HG02571 (cell line): ENCODE data around the gene TBX4.
A peak's percentile ranks its signal among the peaks of the same experiment; 100 is the strongest.

ENCODE experiments used
- ATAC-seq: cut with Tn5 transposase; IDR thresholded peaks from one replicate; pipeline ENCODE4 v1.9.1; 2021; ENCODE audit warnings: mild to moderate bottlenecking, moderate library complexity; ENCODE audit not compliant: unreplicated experiment

Gene TBX4

DNA sequence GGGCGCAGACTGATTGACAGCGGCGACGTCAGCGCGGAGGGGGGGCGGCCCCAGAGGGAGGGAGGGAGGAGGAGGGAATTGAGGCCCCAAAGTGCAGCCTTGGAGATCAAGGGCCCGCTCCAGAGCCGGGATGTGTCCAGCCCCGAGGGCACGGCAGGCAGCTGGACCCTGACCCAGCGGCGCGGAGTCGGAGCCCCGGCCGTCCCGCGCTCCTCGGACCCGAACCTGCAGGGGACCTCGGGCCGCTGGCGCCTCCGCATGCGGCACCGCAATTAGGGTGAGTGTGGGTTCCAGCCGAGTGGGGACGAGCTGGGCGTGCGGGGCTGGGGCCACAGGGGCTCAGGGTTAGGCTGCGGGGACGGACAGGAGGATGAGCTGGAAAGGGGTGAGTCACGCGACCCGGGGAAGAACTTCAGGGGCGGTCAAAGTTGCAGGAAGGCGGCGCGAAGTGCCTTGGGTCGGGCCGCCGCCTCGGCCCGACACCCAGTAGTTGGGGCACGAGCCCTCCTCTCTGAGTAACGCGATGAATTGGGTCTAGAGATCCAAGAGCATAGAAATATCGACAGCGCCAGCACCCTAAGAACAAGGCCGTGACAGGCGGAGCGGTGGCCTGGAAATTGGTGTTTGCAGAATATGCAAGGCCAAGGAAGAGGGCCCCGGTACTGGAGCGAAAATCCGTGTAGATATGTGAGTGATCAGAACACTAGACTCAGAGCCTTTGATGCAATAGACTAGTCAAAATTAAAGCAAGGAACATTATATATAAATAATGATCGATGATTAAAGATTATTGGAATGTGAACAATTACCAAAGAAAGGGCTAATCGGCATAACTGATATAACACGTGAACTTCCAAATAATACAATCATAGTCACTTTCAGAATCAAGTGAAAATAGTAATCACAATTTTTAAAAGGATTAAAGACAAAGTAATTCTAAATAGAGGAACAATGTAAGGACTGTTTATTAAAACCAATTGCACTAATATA is at the start of gene TBX4:
Gene TBX4, plus strand, starts transcription at position 122 of the 990 bp plus-strand sequence. CDS start 4,069 bp downstream, outside the sequence.
- ATAC-seq: no peak

DNA sequence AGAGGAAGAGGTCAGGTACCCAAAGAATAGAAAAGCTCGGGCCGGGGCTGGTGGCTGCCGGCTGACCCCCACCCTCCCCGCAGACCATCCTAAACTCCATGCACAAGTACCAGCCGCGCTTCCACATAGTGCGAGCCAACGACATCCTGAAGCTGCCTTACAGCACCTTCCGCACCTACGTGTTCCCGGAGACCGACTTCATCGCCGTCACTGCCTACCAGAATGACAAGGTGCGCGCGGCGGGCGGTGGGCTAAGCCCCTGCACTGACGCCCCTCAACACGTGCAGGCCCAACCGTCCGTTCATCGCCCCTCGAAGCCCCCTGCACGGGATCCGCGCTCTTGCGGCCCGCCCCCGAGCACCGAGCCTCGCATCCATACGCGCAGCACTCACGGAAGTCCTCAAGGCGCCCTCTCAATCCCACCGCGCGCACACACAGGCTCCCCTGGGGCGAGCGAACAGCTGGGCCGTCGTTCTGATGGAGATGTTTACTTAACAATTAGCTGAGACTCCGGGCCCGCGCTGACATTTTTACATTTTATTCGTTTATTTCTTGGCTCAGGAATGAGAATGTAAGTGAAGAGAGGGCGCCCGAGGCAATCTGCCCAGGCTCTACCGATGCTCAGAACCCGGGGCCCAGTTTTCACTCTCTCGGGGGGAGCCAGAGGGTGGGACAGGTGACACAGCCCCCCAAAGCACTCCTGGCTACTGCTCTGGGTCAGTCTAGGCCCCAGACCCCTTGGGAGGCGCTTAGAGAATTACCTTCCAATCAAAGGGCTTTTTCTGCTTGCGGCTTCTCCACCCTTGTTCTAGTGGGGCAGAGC is 49.0 kb upstream of the TBX4 start:
- no peak for ATAC-seq

DNA sequence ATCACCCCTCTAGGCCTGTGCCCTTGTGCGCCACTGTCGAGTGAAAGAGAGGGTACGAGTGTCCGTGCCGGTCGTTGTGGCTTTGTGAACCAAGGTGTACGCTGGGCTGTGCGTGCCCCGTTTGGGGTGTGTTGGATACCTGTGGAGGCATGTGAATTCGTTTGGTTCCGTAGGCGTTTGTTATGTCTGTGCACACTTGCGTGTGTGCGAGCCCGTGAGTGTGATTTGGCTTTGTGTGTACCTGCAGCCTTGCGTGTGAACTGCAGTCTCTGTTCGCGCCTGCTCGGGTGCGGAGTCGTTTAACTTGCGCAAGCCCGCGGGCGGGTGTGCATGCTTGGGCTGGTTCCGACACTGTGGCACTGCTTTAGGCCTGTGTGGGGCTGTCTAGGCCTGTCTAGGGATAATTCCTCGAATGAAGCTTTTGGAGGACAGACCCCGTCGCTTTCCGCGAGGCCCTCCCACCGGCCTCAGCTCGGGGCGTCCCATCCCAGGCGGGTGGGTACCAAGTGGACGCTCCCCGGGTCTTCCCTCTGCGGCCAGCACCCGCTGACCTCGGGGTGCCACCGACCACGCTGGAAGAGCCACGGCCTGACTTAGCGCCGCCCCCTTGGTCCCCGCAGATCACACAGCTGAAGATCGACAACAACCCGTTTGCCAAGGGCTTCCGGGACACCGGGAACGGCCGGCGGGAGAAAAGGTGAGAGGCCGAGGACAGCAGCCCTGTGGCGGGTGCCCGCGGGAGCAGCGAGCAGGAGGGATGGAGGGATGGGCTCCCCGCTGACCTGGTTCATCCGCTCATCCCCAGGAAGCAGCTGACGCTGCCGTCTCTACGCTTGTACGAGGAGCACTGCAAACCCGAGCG is 48.2 kb upstream of the TBX4 start:
- ATAC-seq: no peak

DNA sequence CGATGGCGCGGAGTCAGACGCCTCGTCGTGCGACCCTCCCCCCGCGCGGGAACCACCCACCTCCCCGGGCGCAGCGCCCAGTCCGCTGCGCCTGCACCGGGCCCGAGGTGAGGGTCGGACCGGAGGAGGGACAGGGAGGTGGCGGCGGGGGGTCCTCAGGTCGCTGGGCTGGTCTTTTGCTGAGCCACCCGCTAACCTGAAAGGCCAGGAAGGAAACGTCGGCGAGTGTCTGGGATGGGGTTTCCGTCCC is 47.6 kb upstream of the TBX4 start:
- ATAC-seq: no peak

DNA sequence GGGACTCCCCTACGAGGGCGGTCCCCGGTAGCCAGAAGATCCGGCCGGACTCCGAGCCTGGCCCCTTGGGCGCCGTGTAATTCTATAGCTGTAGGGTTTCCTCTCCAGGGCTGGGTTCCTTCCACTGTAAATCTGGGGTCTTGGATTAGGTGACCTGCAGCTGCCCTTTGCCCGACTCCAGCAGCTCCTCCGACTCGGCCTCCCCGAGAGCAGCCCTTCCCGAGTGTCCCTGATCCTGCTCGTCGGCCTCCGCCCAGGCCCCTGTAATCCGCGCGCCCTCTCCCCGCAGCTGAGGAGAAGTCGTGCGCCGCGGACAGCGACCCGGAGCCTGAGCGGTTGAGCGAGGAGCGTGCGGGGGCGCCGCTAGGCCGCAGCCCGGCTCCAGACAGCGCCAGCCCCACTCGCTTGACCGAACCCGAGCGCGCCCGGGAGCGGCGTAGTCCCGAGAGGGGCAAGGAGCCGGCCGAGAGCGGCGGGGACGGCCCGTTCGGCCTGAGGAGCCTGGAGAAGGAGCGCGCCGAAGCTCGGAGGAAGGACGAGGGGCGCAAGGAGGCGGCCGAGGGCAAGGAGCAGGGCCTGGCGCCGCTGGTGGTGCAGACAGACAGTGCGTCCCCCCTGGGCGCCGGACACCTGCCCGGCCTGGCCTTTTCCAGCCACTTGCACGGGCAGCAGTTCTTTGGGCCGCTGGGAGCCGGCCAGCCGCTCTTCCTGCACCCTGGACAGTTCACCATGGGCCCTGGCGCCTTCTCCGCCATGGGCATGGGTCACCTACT is 47.1 kb upstream of the TBX4 start:
- no peak for ATAC-seq

DNA sequence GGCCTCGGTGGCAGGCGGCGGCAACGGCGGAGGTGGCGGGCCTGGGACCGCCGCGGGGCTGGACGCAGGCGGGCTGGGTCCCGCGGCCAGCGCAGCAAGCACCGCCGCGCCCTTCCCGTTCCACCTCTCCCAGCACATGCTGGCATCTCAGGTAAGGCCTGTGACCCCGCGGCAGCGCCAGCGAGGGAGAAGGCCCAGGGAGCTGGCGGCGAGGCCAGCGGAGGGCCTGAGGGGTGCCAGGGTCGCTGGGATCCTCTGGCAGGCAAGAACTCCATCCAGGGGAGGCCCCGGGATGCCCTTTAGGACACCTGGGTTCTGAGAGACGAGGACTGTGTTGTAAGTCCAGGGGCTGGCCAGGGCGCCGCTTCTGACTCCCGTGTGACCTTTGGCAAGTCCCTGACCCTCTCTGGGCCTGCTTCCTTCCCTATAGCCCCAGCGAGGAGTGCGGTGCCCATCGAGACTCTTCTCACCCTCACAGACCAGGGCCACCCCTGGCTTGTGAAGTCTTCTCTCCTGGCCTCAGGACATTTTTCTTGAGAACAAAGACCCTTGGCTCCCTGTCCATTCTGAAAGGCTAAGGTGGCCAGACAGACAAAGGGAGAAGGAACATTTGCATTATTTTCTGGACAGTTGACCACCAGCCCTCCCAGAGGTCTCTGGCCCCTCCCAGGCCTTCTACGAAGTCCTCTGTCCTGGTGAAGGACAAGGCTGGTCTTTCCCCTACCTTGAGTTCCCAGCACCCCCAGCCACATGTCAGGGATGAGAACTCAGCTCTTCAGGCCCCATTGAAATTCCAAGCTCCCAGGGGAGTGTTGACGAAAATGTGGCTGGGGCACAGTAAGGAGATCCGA is 46.3 kb upstream of the TBX4 start:
- no peak for ATAC-seq

DNA sequence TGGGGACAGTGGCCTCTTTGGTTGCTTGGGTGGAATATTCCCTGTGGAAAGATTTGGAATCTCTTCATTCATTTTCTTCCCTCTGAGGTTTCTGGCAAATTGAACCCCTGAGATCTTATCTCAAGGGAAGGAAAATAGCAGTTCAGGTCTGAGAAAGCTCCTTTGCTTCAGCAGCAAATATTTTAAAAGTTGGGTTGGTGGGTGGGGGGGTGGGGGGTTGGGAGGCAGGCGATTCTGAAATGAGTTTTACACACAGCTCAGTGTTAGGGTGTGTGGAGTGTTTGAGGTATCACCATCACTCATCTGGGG is 45.7 kb upstream of the TBX4 start:
- ATAC-seq: no peak

DNA sequence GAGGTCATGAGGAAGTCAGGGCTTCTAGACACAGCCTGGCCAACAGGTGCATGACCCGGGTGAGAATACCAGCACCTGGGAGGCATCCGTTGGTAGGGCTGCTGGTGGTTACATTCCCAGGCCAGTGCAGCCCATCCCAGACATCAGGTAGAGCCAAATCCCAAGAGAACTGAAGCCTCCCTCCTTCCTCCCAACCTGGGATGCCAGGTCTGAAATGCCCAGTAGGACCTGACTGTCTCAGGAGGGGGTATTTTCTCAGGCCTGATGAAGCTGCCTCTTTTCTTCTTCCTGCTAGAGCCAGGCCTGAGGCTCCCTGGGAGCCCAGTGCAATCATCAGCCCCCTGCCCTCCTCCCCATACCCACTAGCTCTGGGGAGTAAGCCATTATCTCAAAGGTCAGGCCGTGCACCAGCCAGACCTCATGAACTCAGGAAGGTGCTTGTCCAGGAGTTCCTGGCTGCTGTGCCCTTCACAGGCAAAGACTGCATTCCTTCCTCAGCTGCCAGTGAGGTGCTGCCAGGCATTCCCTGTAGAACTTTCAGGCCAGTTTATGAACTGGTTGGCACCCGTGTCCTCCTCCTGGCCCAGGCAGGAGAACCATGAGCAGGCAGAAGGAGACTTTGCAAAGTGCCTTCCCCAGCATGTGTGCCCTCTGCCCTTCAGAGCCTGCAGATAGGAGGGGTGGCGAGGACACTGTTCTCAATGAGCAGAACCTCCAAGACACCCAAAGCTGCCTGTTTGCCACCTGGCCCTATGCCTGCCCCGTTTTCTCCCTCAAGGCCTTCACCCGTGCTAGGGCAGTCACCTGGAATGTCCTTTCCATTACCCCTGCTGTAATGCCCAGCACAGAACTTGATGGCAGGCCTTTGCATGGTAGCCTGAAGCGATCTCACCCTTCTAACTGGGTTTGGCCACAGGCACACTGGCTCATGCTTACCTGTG is 45.0 kb upstream of the TBX4 start:
- no peak for ATAC-seq

DNA sequence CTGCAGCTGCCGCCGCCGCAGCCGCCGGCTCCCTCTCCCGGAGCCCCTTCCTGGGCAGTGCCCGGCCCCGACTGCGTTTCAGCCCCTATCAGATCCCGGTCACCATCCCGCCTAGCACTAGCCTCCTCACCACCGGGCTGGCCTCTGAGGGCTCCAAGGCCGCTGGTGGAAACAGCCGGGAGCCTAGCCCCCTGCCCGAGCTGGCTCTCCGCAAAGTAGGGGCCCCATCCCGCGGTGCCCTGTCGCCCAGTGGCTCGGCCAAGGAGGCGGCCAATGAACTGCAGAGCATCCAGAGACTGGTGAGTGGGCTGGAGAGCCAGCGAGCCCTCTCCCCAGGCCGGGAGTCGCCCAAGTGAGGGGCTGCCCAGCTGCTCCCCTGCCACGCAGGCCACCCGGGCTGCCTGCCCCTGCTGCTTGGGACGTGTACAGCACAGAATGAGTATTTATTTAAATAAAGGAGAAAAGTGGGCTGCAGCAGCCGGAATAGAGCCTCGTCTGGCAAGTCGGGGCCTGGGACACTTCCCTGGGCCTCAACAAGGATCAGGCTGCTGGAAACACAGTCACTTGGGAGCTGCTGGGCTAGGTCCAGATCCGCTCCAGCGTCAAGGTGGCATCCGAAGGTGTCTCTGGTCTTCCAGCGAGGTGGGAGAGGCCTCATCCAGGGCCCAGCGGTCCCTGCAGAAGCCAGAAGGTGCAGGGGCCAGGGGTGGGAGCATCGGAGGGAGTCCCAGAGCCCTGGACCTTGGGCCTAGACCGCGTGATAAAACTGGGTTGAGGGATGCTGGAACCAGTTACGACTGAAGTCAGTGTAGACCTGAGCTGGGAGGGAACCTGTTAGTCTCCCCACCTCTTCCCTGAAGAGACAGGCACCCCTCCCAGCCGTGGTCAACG is 43.8 kb upstream of the TBX4 start:
- ATAC-seq: no peak

DNA sequence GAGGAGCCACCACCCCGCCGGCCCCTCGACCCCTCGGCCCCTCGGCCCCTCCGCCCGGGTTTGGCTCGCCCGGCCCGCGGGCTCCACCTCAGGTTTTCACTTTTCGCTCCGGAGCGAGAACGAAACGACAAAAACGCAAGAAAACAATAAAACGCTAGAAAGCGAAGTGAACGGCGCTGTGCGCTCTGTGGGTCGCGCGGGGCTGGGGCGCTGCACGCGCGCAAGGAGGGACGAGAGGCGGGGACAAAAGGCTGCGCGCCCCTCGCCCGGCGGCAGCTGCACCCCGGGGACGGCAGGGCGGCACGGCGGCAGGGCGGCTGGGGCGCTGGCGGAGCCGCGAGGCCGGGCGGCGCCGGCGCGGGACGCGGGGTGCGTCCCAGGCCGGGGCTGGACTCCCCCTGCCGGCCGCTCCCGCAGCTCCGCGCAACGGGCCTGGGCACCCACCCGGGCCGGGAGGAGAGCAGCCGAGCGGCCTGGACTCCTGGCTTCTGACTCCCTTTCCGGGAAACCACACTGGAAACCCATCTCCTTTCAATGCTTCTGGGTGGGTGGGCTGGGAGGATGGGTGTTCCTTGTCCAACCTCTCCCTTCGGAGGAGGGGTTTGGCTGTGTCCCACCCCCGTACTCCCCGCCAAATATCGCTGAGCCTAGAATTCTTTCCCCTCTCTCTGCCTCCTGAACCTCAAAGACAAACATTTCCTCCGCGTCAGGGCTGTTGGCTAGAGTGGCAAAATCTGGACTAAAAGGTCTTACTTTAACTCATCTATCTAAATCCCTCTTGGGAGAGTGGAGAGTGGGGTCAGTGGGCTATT is 42.7 kb upstream of the TBX4 start:
- no peak for ATAC-seq

DNA sequence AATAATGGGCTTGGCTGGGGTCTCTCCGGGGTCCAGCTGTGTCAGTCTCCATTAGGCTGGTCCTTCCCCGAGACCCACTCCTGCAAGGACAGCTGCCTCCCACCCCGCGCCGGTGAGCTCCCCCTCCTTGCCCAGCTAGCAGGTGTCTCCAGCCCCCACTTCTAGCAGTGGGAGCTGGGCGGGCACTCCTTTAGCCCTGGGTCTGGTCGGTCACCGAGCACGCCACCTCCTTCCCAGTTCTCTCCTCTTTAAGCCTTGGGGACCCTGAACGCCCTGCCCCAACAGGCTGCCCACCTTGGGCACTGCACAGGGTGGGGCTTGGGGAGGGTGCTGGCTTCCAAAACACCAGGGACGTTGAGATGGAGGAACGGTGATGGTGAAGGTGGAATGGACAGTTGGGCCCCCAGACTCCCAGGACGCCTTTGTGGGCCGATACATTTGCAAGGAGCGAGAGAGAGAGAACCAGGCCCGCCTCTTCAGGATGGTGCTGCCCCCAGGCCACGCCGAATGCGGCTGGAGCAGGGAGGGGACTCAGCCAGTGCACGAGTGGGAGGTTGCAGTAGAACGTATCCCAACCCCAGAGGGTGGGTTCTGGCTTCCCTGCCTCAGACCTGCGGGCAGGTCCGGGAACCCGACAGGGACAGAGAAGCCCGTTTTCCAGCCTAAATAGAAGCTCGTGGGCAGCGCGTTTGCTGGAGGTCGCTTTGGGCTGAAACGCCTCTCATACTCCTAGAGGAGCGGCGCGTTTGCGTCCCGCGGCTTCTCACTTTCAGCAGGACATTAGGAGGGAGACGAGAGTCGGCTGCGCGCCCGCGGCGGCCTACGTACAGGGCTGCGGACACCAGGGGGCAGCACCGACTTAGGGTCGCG is 41.8 kb upstream of the TBX4 start:
- no peak for ATAC-seq

DNA sequence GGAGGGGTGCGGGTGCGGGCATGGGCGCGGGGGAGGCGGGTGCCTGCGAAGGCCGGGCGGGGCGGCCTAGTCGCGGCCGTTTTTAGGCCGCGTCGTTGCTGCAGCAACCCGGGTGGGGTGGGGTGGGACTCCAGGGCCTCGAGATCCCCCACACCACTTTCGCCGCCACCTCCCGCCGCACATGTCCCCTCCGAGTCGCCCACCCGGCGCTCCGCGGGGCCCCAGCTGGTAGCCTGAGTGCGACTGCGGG is 41.3 kb upstream of the TBX4 start:
- no peak for ATAC-seq

DNA sequence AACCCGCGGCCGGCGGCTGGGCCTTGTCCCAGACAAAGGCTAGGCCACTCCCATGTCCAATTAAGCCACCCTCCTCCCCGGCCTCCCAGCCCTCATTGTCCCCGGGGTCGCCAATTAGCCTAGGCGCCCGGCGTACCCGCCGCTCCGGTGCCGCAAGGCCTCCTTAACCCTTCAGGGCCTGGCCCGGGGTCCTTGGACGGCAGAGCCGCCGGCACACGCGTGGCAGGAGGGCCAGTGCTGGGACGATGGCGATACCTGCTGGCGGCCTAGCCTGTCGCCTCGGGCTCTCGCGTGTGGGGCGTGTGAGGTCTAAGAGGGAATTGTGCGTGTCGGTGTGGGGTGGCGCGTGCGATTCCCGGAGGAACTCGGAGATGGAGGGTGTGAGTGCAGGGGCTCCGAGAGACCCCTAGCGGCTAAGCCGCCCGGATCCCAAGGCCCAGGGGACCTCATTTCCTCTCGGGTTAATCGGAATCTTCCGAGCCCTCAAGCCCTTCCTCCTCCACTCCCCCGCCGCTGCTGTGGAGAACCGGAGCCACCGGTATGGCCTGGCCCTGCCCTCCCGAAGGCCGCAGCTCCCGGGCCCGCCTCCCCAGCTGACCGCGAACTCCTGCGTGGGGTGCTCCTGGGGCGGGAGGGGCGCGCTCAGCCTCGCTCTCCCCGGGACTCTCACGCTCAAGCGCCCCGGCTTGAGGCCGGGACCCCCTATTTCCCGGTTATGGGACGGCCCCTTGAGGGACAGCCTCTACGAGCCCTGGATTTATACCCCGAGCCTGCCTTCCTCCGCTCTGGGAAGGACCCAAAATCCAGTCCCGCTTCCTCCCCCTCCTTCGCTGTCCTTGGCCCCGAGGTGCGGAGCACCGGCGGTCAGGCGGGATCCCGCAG is 40.7 kb upstream of the TBX4 start:
- peak; percentile 11 for ATAC-seq

DNA sequence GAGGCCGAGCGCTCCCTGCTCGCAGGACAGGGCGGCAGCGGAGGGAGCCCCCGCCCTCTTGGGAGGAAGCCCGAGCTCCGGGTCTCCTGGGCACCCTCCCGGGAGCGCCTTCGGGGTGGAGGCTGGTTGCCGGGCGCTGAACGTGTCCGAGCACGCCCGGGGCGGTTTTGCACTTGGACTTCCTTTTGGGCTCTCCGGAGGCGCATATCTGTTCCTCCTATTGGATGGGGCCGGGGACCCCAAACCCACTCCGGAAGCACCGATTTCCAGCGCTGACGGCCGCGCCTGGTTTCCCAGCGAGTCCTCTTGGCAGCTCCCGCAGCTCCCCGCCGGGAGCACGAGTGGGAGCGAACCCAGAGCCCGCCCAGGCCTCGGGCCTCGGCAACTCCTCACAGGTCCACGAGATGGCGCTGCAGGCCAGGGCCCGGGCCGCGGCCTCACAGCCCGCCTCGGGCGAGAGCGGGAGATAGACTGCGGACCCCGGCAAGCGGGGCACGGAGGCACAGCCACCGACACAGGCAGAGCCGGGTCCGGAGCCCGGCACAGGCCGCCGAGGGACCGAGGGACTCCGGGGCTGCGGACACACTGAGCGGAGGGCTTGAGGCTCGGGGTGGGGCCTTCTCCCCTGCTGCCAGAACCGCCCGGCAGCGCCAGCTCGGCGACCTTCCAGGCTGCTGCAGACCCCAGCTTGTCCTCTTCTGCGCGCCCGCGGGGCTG is 39.9 kb upstream of the TBX4 start:
- peak; percentile 73 for ATAC-seq
